ENCODE measurements around the gene PRIMA1.

DNA sequence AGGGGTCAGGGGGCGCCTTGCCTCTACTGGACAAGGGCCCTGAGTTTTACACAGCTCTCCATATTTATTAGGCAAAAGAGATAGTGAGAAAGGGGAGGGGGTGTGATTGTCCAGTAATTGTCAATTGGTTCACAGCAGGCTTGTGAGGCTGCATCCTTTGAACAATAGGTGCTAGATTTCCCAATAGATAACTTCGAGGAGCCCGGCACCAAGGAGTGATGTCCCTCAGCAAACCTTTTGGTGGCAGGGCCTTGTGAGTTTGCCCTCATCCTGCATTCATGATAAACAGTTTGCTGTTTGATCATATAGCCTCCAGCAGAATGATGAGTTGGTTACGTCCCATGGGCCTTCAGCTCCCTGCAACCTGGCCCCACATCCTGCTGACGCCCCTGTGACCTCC, 2.7 kb upstream of the PRIMA1 start:
- TF ChIP-seq, protein P1, sequence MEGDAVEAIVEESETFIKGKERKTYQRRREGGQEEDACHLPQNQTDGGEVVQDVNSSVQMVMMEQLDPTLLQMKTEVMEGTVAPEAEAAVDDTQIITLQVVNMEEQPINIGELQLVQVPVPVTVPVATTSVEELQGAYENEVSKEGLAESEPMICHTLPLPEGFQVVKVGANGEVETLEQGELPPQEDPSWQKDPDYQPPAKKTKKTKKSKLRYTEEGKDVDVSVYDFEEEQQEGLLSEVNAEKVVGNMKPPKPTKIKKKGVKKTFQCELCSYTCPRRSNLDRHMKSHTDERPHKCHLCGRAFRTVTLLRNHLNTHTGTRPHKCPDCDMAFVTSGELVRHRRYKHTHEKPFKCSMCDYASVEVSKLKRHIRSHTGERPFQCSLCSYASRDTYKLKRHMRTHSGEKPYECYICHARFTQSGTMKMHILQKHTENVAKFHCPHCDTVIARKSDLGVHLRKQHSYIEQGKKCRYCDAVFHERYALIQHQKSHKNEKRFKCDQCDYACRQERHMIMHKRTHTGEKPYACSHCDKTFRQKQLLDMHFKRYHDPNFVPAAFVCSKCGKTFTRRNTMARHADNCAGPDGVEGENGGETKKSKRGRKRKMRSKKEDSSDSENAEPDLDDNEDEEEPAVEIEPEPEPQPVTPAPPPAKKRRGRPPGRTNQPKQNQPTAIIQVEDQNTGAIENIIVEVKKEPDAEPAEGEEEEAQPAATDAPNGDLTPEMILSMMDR (IDR thresholded peaks at IDR 0.05): no peak
- no peak for TF ChIP-seq POLR2A (IDR thresholded peaks at IDR 0.05)

Measured in testis (tissue), 2 donors.